HG02678 (cell line): ENCODE results near the gene NFIX.

Experiments used
- ATAC-seq: cut with Tn5 transposase; IDR thresholded peaks from one replicate; pipeline ENCODE4 v1.9.1; 2021; ENCODE audit warnings: mild to moderate bottlenecking, moderate library complexity; ENCODE audit not compliant: unreplicated experiment

Gene NFIX

DNA sequence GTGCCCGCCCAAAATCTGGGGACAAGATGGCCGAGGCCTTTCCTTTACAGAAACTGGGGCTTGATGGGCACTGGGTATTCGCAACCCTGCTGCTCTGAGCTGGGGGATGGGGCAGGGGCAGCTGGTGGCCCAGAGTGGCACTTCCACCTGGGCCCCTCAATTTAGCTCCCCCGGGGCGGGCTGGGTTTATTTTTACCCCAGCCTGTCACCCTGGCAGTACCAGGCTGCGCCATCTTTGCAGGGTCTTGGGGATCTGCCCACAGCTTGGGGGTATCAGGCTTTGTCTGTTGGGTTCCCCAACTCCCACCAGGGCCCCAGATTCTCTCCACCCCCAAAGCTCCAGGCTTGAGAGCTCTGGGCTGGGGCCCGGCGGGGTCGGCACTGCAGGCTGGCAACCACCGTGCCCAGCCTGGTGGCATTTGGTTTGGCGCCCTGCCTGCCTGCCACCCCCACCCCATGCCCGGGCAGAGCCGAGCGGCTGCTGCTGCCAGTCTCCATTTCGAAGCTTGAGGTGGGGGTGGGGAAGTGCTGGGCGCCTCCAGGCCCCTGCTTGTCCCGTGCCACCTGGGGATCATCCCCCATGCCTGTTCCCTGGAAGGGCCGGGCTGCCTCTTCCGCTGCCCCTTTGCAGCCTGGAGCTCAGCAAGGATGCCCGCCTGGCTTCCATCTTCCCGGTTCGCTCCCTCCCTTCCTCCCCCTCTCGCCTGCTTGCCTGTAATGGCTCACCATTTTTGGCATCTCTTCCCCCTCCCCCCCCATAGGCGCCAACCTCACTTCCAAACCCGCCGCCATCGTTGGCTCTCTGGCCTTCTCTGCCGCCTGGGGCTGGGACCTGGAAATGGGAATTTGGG, 11.4 kb downstream of the NFIX start:
- ATAC-seq, result no peak

DNA sequence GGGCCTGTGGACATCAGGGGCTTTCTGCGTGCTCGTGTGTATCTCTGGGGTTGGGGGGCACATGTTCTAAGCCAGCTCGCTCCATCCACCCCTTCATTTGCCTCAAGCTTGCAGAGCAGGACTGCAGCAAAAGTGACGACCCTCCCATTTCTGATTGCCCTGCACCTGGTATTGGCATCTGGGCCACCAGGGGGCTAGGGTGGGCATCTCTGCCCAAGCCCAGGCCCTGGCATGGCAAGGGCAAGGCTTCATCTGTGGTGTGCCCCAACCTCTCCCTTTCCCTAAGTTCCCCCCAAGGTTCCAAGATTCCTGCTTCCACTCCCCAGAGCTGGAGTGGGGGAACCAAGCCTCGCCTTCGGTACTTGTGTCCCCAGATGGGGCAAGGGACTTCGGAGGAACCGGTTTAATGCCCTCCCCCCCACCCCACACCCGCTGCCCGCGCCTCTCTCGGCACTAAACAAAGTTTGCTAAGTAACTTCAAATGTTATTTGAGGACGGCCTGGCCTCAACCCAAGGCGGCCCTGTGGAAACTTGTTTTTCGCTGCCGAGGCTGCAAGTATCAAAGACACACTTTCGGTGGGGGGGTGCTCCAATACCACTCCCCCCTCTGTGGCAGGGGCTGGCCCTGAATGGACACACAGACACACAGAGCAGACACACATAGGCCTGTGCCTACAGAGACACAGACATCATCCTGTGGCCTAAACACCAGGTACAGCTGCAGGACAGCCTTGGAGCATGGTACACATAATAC, 12.2 kb downstream of the NFIX start:
- no peak for ATAC-seq

DNA sequence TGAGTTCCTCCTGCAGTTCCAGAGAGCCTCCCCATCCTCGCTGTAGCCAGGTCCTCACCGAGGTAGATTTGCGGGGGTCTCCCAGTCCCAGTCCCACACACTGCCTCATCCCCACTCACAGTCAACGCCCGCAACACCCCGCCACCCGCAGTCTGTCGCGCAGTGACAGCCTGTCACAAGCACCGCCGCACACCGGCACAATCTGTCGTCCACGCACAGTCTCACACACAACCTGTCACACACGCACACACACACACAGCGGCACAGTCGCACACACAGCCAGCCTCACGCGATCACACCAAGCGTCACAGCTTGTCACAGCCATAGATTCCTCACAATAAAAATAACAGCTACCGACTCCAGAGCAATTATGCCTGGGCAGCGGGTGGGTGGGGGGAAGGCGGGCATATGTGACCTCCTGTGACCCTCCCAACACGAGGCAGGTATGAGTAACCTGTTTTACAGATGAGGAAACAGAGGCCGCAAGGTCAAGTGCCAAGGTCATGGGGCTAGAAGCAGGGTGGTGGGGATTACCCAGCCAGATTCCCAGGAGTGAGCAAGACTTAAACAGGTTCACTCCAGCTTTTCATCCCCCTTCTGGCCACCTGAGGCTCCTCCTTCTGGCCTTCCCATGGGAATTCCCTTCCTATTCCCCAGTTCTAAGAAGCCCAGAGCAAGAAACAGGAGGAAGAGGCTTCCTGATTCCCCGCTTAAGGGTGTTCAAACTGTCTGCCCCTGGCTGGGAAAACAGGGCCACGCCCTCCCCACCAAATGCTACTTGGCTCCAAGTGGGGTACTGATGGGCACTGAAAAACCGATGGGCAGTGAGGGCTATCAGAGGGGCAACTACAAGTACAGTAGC, 13.9 kb downstream of the NFIX start:
- ATAC-seq, result no peak

DNA sequence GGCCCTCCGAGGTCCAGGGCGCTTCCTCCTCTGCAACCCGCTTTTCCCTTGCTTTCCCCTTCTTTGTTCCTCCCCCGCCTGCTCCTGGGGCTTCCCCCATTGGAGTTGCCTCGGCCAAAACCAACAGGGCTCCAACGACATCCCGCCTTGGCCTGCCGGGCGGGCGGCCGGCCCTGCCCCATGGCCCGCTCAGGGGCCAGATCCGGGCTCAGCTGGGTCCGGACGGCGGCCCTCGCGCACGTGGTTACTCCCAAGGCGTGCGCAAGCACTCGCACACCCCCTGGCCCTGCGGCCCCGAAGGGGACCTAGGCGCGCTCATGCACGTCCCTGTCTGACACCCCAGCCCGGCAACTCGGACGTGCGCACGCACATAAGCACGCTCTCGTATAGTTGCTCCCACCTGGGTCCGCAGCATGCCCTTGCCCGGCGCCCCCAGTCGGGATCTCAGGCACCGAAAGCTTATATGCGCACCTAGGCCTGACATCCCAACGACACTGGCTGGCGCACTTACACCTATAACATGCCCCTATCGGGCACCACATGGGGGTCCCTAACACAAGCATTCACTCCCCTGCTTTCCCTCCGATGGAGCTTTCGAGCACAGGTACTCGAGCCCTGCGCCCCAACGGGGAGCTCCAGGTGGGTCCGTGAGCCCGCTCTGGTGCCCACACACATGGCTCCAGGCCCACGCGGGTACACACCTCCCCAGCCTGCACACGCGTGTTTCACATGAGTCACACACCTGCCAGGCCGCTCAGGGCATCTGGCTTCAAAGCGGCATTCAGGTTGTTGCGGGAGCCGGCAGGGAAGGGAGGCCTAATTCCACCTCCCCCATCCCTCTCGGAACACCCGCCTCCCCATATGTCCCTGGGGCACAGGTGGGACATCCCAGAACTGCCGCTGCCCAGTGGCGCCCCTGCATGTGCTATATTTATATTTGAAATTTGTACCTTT, 15.0 kb downstream of the NFIX start:
- ATAC-seq, result no peak

DNA sequence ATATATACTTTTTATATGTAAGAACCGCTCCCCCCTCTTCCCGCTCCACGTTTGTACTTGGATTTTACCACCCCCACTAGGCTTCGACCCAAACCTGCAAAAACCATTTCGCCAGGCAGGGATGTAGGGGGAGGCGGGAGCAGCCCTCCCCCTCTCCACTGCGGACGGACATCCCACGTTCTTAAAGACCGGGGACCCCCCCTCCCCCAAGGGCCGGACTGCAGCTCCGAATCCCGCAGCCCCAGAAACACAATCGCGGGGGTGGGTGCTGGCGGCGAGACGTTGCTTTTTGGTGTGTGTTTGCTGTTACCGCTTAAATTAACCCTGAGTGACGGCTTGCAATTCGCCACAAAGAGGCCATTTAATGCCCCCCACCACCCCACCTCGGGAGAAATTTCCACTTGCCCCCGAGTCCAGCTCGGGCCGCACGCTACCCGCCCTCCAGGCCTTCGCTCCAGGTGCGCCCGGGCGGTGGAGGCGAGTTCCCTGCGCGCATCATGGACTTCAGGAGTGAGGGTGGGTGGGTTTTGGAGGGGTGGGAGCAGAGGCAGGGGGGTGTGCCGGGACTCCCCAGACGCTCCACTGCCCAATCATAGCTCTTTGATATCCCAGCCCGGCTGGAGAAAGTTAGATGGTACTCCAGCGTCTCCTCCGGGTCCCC, 15.8 kb downstream of the NFIX start:
- no peak for ATAC-seq

DNA sequence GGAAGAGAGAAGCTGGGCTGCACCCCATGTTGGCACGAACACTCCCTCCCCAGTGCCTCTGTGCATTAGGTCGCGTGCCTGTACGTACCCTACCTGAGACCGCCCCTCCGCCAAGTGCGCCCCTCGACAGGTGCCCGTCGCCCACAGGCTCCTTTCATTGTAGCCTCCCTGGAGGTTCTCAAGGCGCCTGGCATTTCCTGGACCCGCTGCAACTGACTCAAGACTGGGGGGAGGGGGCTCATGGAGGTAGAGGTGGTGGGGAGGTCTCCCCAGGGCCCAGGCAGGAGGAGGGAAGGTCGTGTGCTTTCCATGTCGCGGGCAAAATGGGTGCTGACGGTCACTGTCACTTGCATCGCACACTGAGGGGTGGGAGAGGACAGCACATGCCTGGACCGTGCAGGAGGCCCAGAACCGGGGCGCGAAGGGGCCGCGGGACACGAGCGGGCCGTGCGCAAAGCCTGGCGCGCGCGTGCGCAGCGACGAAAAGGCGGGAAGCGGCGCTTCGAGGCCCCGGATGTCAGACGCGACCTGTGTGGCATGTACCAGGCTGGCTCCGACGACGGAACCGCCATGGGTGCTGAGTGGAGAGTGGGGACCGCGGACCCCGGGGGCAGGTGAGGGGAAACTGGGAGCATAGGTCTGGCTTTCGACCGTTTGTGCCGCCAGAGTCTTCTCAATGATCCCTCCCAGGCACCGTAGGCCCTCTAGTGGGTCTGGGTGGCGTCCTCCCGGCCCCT, 16.5 kb downstream of the NFIX start:
- no peak for ATAC-seq

DNA sequence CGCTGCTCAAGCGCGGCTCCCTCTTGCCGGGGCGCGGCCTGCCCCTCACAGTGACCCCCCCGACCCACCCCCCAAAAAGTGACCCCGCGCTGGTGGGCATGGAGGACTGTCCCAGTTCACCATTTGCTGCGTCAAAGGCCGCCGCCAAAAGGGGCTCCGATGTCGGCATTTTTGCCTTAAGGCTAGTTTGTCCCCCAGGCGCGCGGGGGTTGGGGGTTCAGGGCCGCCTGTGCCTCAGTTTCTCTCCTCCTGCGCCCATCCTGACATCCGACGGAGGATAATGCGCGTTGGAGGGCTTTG, 17.1 kb downstream of the NFIX start:
- ATAC-seq, result no peak

DNA sequence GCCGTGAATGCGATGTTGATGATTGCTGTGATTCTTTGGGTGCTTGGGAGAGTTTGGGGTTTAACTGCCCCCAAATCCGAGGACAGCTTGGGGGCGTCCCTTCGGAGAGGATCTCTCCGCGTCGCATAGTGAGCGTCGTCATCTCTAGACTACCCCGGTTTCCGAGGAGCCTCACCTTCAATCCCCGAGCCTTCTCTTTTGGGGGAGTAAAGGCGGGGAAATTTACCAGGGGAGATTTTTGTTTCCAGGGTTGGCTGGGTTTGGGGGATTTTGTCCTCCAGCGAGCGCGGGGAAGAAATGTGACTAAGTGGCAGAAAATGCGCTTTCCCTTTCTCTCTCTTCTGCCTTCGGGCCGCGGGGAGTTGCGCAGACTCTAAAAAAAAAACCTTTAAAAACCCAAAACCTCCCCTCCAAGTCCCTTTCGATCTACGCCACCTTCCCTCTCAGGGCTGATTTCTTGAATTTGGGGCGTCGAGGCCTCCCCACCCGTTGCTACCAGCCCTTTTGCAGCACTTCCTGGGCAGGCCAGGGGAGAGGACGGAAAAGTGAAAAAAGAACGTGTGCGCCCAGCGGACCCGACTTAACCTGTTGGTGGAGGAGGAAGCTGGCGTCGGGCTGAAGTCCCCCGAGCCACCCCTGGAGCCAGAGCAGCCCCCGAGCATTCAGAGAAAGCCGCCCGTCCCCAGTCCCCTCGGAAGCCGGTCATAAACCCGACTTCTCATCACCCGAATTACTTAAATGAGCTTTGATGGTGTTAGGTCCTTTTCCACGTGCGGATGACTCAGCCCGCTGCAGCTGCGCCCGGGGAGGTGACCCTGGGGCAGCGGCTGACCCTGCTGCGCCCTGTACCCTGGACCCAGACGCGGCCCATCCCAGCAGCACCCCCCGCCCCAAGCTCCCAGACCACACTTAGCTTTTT, 17.7 kb downstream of the NFIX start:
- no peak for ATAC-seq

DNA sequence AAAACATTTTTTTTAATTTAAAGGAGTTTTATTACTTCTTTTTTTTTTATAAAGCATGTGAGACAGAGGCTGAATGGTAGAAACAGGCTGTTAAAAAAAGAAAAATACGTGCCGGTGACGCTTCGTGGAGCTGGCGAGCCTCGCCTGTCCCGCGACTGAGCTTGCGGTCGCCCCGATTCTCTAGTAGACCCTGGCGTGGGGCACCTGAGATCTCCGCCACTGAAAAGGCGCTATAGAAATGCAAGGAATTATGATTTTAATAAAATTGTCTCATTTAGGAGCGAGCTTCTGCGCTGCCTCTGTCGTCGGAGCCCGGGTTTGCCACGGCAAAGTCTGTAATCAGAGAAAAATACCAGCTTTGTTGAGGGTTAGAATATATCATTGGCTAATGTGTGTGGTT, 18.4 kb downstream of the NFIX start:
- no peak for ATAC-seq

DNA sequence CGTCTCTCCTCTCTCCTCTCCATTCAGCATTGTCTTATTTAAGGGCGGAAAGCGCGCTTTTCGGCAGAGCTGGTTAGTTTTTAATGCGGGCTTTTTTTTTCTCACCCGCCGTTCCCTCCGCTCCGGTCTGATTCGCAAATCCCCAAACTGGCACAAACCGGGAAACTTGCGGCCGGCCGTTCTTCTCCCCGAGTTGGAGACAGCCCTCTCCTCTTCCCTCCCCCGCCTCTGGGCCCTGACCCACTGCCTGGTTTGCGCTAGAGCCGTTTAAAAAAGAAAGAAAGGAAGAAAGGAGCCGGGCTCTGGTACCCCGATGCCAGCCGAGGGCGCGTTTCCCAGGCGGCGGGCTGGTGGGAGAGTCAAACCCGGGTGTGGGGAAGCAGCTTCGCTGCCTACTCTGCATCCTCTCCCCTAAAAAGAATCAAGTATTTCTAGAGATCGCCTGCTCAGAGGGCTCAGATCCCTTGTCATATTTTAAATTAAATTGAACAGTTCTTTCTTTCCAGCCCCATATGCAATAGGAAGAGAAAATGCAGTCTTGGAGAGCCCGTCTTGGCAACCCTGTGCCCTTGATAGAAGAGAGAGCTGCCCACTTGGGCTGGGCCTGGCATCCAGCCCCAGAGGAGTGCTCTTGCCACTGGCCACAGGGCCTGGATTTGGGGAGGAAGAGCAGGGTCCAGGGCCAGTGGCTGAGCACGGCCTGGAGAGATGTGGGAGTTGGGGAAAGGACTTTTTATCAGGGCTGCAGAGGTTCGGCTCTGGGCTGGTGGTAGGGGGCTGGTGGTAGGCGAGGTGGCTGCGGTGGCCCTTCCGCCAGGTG, 19.0 kb downstream of the NFIX start:
- no peak for ATAC-seq

DNA sequence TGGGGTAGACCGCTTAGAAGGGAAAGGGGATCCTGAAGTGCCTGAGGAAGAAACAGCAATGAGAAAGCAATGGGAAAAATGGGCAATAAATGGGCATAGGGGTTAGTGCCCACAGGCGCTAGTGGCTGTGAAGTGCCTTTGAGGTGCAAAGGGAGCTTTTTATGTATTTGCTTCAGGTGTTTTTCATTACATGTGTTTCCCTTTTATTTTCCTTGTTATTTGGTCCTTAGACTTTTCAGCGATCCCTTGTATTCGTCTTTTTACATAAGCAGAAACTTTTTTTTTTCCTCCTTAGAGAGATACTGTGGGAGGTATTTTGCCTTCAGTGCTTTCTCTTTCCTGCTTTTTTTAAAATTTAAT, 19.6 kb downstream of the NFIX start:
- no peak for ATAC-seq

DNA sequence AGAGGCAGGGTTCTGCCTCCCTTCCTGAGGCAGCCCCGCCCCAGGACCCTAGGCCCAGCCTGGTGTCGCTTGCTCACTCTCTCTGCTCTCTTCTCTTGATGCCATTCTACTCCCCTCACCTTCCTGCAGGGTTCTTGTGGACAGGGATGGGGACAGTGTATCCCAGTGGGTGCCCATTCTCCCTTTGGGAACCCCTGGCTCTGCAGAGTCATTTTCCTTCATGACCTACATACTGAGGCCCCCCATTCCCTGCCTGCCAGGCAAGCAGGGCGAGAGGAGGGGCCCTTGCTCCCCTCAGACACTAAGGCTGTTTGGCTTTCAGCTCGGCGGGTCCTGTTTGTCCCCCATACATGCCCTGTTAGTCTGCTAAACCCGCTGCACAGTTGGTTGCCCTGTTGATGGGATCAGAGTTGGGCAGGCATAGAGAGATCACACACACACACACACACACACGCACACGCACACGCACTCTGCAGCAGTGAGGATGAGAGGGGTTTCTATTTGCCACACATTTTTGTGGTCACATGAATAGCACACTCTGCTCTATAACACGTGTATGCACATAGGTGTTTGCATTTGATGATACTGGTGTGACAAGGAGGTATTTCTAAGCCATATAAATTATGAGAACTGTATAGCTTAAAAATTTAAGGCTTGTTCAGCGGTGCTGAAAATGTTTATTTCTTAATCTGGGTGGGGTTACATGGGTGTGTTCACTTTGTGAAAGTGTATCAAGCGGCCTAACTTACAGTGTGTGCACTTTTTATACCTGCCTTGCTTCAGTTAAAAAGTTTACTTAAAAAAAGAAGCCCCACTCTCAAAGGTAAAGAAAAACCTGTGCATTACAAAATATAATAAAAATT, 20.3 kb downstream of the NFIX start:
- no peak for ATAC-seq

DNA sequence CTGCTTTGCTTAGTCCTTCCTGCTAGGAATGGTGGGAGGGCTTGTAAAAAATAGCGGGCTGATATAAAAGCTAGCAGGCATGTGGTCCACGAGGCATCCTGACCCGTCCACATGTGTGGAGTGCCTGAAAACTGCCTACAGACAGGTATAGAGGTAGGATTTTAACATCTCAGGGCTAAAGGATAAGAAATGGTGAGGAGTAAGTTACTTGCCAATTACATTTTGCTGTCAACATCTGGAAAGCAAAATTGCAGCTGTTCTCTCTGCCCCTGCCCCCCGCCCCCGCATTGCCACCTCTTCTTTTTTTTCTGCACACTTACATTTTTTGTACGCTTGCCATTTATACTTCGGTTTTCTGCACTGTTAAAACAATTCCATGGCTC, 21.0 kb downstream of the NFIX start:
- ATAC-seq, result no peak

DNA sequence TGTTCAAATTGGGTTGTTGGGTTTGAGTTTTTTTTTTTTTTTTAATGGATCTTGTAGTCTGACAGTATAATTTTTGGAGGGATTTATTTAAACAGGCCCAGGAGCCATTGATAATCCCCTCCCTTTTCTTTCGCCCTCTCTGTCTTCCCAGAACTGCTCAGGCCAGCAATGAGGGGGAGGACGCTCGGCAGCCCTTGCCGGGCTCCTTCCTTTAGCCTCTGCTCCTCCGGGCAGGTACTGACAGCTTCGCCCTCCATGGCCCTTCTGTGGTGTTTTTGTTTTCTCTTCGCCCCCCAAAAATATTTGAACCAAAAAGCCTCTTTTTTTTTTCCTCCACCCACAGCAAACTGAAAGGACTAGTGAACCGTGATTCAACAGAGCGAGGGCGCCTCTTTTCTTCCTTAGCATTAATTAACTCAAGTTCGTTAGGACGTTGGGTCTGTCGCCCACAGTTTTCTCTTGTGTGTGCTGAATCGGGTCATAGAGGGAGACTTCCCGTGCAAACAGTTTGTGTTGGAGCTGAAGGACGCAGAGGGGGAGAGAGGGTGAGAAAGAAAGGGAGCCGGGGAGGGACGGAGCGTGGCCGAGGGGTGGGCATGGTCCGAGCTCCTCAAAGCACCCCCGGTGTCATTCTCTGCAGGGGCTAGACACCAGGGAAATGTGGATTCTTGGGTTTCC, 21.5 kb downstream of the NFIX start:
- no peak for ATAC-seq

DNA sequence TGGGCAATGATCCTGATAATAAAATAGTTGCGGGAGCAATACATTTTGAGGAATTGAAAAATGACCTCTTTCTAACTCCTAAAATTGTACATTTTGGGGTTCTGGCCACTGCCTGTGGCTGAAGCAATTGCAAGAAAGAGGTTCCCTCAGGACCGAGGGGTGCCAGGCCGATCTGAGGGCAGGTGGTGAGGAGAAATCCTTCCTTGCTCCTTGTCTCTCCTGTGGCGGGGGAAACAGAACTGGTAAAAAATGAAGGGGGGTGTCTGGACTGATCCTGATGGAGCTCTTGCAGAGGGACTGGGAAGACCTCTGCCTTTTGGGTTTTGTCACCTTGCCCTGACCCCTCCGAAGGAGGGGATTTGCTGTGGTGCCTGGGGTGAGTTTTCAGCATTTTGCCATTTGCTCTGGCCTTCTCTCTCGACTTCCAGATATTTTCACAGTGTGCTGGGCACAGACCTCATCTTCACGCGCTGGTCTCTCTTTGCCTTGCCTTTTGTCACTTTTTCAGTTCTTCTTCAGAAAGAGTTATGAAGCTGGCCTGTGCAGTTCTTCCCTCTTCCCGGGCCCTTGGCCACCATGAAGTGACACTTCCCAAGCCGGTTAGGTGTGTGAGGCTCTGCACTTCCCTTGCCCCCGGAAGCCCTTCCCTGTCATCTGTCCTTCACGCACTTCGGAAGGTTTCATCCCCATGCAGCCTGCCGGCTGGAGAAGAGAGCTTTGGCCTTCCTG, 22.2 kb downstream of the NFIX start:
- no peak for ATAC-seq
